Measurements from ENCODE around the gene C2orf76. TPM values are rescaled to one million over a fixed set of nuclear protein-coding genes. Genes with fewer than 3 reads are reported as not detected.
A peak's percentile ranks its signal among the peaks of the same experiment; 100 is the strongest.

Gene C2orf76
- total and polyA plus RNA-seq, 2 experiments from 2014 or later: 5.8 to 21.6 TPM

GRCh38 chr2:119408221-119408619 lies 41.6 kb upstream of the C2orf76 start:
- peak; percentile 69 for ATAC-seq

GRCh38 chr2:119407430-119408220 lies 41.0 kb upstream of the C2orf76 start:
- H3K4me1 ChIP-seq (ENCODE audit: insufficient read depth): no peaks in the 10 kb centered on the region
- no peak overlapping the region for H3K4me2 ChIP-seq
- no peaks in the 10 kb centered on the region for H3K27me3 ChIP-seq (ENCODE audit: insufficient read depth)
- no peaks in the 10 kb centered on the region for H3F3A ChIP-seq (replicated peaks; ENCODE audit: low read depth)
- no peak overlapping the region for H2AFZ ChIP-seq
- H3K27me3 Mint-ChIP-seq (ENCODE audit: insufficient read depth, low read depth, poor library complexity): peaks cover 3% of the 10 kb centered on the region
- ATAC-seq (peak; percentile 89), DNase-seq (ENCODE audit: low spot score) (peak; percentile 75)
- H3K9me2 ChIP-seq (ENCODE audit: insufficient read depth): no peaks in the 10 kb centered on the region
- no peak overlapping the region for H3K4me3 Mint-ChIP-seq
- peaks cover 7% of the 10 kb centered on the region; the same call in 1 of the 3 replicates for H3K4me1 Mint-ChIP-seq
- no peak overlapping the region for H3K4me3 ChIP-seq
- no peak overlapping the region for H3K27ac ChIP-seq (ENCODE audit: low read depth)
- no peaks in the 10 kb centered on the region for H3K36me3 ChIP-seq (ENCODE audit: insufficient read depth)
- no peaks in the 10 kb centered on the region for H3K9me3 Mint-ChIP-seq
- H3K27ac Mint-ChIP-seq: no peak overlapping the region
- no peaks in the 10 kb centered on the region for H3K36me3 Mint-ChIP-seq (ENCODE audit: low read depth)
- TF ChIP-seq EZH2 (IDR thresholded peaks at IDR 0.05; ENCODE audit: low read depth, unreplicated experiment) (no peak), CTCF (conservative IDR thresholded peaks at IDR 0.05; ENCODE audit: low read depth in 2 of 2) (peak; percentile 80 to 92), ZNF462 (CRISPR knock-in tag; IDR thresholded peaks at IDR 0.05) (no peak), ETS1 (IDR thresholded peaks at IDR 0.05) (no peak), ZNF114 (CRISPR knock-in tag; IDR thresholded peaks at IDR 0.05) (no peak), POLR2AphosphoS5 (IDR thresholded peaks at IDR 0.05; ENCODE audit: low read depth) (no peak), CREB1 (CRISPR knock-in tag; IDR thresholded peaks at IDR 0.05; ENCODE audit: low read depth) (no peak), JUNB (IDR thresholded peaks at IDR 0.05; ENCODE audit: unreplicated experiment) (no peak), STAT1 (IDR thresholded peaks at IDR 0.05; ENCODE audit: unreplicated experiment) (no peak)
- H3K79me2 ChIP-seq (replicated peaks; ENCODE audit: insufficient read depth): no peaks in the 10 kb centered on the region
- no peaks in the 10 kb centered on the region for H4K20me1 ChIP-seq (replicated peaks; ENCODE audit: insufficient read depth)

More at GRCh38 chr2:119408221-119408619, 41.6 kb upstream of the C2orf76 start:
- H3K4me2 ChIP-seq: no peak overlapping the region
- no peaks in the 10 kb centered on the region for H3K27me3 ChIP-seq (ENCODE audit: insufficient read depth)
- Mint-ChIP-seq H3K9me3 (no peaks in the 10 kb centered on the region), H3K36me3 (ENCODE audit: low read depth) (no peaks in the 10 kb centered on the region), H3K27ac (no peak overlapping the region; the same call in 1 of the 2 replicates), H3K4me1 (peaks cover 7% of the 10 kb centered on the region; the same call in 1 of the 3 replicates), H3K4me3 (no peak overlapping the region), H3K27me3 (ENCODE audit: insufficient read depth, low read depth, poor library complexity) (peaks cover 3% of the 10 kb centered on the region)
- no peaks in the 10 kb centered on the region for H4K20me1 ChIP-seq (replicated peaks; ENCODE audit: insufficient read depth)
- H3K4me3 ChIP-seq: no peak overlapping the region
- no peaks in the 10 kb centered on the region for H3K79me2 ChIP-seq (replicated peaks; ENCODE audit: insufficient read depth)
- no peaks in the 10 kb centered on the region for H3K36me3 ChIP-seq (ENCODE audit: insufficient read depth)
- no peaks in the 10 kb centered on the region for H3K4me1 ChIP-seq (ENCODE audit: insufficient read depth)
- peak; percentile 32 for DNase-seq (ENCODE audit: low spot score)
- H3F3A ChIP-seq (replicated peaks; ENCODE audit: low read depth): no peaks in the 10 kb centered on the region
- H3K27ac ChIP-seq (ENCODE audit: low read depth): no peak overlapping the region
- TF ChIP-seq EZH2phosphoT487 (IDR thresholded peaks at IDR 0.05; ENCODE audit: unreplicated experiment) (no peak), ZNF331 (CRISPR knock-in tag; IDR thresholded peaks at IDR 0.05; ENCODE audit: low read depth) (no peak), POLR2AphosphoS5 (IDR thresholded peaks at IDR 0.05; ENCODE audit: low read depth) (no peak), CREB1 (CRISPR knock-in tag; IDR thresholded peaks at IDR 0.05; ENCODE audit: low read depth) (no peak), NANOG (IDR thresholded peaks at IDR 0.05; ENCODE audit: borderline replicate concordance) (no peak)
- H3K9me2 ChIP-seq (ENCODE audit: insufficient read depth): no peaks in the 10 kb centered on the region
- H2AFZ ChIP-seq: peak overlapping the region; percentile 68; the same call in 1 of the 2 replicates

Data from GM23338 (cell line).